IPS-NIHi7 (cell line): ENCODE data around the gene TMEM272.

Experiments used
- DNase-seq: peaks from one replicate; pipeline ENCODE4 v3.0.0; 2012; ENCODE audit warnings: mixed read lengths; ENCODE audit errors: extremely low spot score

The TMEM272 gene

DNA sequence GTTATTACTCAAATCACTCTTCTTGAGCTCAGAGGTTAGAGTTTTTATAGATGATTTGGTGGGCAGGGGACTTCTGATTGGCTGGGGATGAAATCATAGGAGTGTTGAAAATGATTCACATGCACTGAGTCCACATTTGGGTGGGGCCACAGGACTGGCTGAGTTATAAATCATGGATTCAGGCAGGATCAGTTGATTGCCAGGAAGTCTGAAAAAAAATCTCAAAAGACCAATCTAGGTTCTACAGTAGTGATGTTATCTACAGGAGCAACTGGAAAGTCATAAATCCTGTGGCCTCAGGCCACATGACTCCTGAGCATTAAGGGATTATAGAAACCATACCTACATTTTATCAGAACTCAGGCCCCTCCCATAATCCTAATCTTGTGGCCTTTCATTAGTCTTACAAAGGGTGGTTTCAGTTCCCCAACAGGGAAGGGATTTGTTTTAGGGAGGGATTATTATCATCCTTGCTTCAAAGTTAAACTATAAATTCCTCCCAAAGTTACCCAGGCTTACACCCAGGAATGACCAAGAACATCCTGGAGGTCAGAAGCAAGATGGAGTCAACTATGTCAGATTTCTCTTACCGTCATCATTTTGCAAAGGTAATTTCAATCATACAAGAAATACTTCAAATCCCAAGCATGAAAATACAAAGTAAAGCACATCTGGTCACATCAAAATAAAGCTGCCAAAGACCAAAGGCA, 11.2 kb upstream of the TMEM272 start:
- DNase-seq, result no peak

DNA sequence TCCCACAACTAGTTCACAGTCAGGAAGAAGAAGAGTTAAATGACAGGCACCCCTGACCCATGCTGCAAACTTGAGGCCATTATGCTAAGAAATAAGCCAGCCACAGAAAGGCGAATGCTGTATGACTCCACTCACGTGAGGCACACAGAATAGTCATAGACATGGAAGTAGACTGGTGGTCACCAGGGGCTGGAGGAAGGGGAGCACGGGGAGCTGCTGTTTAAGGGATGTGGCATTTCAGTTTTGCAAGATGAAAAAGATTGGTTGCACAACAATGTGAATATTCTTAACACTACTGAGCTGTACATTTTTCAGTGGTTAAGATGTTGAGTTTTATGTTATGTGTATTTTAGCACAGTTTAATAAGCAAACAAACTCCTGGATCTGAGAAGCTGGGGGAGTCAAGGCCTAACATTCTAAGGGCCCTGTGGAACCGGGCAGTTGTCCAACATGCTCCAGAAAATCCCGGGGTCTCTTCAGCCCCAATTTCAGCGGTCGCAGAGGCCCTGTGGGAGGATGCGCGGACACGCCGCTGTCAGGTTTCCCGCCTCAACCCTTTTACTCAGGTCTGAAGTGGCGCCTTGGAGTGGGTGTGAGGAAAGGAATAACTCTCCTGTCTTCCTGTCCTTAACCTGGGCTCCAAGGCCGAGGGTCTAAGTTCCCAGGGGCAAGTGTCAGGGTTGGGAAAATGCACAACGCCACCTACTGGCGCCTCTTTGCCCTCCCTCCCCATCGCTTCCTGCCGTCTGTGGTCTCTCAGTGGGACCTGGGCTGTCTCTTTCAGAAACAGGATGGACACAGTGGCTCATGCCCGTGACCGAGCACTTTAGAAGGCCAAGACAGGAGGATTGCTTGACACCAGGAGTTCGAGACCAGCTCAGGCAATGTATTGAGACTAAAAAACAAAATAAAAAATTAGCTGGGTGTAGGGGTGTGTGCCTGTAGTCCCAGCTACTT, 4.4 kb upstream of the TMEM272 start:
- DNase-seq, result peak; percentile 93

DNA sequence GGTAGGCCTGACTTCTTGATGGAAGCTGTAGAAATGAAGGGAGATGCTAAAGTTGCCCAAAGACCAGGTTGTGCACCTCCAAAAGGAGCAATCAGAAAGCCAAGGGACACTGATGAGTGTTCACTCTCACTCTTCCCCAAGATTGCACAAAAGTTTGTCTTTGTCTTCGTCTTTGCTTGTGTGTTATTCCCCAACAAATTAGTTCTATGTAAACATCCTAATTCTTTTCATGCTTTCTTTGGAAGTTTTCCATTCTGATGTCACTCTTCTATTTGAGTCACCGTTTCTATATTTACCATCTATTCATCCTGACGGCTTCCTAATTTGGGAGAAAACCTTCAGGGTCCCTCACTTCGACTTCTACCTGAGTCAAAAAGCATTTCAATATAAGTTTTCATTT, 3.7 kb upstream of the TMEM272 start:
- no peak for DNase-seq

DNA sequence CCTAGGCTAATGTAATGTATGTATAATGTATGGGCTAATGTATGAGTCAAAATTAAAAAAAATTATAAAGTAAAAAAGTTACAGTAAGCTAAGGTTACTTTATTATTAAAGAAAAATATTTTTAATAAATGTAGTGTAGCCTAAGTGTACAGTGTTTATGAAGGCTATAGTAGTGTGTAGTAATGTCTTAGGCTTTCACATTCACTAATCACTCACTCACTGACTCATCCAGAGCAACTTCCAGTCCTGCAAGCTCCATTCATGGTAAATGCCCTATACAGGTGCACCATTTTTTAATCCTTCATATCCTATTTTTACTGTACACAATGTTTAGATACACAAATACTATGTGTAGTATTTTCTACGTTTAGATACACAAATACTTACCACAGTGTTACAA, 1.8 kb upstream of the TMEM272 start:
- no peak for DNase-seq

DNA sequence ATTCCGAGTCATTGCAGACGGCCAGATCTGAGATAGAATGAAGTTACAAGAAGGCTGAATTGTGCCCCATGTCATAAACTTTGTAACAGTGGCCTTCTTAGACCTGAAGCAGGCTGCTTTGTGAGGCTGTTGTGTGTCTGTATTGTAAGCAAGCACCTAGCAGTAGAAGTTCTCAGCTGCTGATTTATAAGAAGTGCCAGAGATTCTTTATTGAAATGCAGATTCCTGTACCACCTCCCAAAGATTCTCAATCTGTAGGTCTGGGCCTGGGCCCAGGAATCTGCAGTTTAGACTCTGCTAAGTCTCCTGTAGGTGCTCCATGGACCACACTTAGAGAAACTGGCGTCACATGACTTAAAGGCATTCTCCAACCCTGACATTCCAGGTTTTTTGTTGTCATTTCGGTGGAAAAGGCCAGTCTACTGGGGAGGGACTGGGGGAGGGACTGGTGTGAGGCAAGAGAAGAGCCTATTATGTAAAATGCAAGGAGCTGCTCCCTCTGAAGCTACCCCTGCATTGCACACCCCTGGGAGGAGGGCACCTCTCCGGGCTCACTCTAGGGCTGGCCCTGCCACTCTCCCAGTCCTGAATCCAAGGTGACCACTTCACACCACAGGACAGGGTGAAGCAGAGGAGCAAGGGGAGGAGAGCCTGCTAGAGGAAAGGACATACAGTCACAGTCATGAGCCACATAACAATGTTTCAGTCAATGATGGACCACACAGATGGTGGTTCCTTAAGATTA, 769 bp upstream of the TMEM272 start:
- no peak for DNase-seq

DNA sequence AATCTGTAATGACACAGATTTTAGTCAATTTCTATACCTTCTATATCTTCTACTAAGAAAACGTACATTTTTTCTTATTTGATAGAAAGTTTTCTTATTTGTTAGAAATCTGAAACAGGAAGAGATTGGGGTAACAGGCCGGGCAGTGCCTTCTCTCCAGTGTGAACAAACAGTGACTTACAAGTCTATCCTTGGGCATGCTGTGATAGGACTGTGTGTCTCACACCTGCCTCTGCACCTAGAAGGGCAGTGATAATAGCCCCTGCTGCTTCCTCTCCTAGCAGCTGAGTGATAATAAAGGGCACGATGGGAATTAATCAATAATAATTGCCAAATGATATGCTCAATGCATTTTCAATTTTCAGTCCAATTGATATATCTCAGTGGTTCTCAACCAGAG, 1.4 kb downstream of the TMEM272 start:
- no peak for DNase-seq

DNA sequence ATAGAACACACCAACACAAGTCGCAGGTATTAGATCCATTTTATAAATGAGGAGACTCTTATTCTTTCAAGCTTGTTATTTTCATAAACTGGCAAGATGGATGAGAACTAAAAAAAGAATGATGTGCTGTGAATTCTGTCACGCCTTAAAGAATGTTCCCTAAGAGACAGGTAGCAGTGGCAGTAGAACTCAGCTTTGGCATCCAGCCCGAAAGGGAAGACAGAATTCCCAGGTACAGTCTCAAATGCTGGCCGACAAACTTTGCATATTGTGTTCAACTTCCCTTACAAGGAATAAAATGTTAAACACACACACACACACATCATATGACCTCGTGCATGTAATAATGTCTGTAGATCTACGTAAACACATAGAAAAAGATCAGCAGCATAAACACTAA, 3.2 kb downstream of the TMEM272 start:
- no peak for DNase-seq

DNA sequence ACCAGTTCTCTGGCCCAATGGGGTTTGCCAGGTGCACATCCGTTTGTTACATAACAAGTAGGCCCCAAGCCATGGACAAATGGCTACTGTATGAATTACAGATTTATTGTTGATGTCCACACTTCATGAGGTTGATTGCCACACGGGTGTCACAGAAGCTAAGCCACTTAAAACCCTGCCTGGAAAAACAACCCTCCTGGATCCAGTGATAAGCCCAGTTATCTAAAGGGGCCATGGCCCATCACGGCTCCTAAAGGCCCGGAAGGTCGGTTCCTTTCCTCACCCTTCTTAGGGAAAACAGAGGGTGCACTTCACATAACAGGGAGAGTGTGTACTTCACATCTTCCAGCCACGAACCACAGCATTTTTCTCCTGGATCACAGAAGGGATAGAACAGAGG, 4.1 kb downstream of the TMEM272 start:
- DNase-seq, result no peak

DNA sequence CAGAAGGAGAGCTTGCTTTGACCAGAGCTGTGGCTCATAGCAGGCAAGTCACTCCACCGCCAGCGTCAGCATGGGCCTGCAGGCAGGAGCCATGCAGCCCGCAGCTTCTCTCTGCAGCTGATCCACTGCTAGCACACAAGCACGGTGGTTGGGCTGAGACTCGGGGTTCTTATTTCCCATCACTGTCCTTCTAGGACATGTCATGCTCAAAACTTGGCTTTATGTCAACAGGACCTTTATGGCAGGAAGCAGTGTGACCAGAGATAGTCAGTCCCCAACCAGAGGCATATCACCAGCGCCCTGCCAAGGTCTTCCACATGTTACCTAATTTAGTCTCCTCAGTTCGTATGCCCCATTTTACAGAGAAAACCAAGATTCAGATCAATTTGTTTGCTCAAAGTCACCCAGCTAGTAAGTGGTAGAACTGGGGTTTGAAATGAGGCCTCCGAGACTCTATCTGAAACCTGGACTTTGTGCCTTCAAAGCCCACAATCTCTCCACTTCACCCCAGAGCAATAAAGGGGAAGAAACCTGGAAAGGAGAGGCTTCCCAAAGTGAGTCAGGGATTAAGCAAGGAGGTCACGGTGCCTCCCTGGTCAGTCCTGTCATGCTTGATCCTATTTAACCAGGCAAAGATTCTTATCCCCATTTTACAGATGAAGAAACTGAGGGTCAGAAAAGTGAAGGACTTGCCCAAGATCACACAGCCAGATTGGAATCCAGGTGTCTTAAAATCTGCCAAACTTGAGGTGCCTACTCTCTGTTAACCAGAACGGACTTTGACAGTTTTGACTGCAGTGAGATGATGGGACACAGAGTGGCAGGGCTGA, 5.1 kb downstream of the TMEM272 start:
- no peak for DNase-seq

DNA sequence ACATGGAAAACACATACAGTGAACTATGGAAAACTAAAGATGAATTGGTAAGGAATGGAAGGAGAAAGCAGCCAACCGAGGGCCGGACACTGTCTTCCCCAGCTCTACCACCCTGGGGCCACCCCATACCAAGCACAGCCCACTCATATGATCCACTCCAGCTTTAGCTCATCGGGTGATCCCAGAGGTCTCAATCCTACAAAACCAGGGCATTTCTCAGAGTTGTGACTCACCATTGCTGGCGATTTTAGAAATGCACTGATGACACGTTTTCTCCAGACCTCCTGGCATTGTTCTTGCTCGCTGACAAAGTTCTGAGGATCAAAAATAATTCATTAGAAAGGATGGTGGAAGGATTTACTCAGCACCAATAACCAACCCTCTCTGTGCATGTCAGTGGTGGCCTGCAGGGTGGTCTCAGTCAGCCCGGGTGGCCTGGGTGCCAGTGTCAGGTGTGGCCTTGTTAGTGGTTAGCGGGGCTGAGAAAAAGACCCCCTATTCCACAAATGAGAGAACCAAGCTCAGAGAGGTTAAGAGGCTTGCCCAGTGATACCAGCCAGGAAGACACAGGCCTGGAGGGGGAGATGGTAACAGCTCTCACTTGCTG, 6.6 kb downstream of the TMEM272 start:
- DNase-seq, result no peak

DNA sequence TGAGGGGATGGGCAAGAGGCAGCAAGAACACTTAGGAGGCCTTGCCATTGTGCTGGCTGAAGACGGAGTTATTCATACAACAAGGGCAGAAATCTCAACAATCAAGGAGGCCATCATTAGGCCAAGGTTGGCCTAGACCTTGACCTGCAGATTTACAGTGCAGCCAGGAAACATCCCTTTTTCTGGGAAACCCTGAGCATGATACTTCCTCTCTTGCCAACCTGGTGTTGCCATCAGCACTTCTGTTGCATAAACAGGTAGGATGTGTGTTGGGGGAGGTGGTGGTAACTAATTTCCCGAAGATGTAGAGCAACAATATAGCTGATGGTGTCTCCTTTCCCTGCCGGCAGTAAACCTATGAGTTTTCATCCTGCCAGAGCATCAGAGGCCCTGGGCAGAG, 8.0 kb downstream of the TMEM272 start:
- DNase-seq, result no peak

DNA sequence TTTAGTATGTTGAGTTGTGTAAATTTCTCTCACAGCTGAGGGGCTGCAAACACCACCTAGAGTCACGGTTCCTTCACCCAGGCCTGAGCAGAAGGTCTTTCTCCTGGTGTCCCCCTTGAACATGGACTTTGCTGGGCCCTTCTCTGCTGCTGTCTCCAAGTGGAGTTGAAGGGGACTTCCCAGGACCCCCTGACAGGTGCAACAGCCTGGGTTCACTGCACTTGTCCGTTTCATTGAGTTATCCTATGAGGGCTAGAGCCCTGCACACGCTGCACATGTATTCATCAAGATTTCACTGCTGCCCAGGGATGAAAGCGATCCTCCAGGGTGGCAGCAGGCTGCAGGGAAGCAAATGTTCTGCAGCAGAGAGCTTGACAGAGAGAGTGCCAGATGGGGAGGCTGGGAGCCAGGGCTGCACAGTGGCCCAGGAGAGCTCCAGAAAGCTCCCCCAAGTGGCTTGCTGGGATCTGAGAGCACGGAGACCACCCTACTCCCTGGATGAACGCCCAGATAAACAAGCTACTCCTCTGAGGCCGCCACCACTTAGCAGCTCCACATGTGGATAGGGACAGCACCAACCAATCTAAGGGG, 10.3 kb downstream of the TMEM272 start:
- no peak for DNase-seq

DNA sequence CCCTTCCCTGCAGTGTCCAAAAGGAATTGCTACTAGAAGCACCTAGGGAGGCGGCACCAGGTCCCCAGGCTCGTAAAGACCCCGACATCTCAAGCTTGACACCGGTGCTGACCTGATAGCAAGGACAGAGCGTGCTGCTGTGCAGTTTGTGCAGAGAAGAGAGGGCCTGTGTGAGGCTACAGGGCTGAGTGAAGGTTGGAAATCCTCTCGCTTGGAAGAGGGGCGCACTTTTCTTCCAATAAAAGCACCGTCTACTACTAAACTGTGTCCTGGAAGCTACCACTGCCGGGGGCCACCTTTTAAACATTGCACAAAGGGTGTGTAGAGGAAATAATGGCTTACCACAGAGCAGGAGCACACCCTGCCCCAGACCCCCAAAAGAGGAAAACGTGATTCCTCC, 11.0 kb downstream of the TMEM272 start:
- DNase-seq, result no peak

DNA sequence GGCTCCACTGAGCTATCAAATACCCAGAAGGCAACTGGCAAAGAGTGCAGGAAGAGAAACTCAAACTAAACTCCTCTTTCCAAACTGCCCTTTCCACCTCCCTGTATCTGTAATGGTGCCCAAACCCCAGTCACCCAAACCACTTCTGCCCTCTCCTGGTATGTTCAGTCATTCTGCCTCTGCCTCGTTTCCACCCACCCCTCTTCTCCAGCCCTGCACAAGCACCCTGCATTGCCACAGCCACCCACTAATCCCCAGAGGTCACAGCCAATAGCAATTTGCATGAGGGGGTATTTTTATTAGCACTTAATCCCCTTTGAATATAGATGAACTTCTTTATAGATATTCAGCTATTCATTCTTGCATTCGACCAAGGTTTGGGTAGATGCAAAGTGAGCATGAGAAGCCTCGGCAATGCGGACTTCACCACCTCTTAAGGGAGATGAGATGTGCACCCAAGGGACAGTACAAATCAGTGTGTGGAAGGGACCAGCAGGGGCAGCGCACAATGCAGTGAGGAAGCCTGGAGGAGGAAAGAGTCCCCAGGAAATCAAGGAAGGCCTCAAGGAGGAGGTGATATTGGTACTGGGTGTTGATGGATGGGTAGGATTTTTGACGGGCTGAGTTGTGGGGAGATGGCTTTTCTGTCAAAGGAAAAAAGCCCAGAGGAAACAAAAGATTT, 12.4 kb downstream of the TMEM272 start:
- peak; percentile 67 for DNase-seq

DNA sequence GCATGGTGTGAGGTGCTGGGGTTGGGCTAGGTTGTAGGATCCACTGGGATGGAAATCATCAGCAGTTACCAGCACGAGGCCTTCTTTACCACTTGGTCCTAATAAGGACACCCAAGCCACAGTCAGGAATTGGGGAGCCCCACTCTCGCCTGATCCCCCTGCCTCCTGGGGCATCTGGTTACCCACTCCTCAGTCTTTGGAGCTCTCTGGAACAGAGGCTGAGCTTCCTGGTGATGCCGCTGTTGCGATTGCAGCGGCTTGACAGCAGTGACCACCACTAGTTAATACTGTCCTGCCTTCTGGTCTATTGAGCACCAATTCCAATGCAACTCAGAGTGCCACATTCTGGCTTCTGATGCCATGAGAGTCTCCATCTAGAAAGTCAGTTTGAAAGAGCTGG, 13.5 kb downstream of the TMEM272 start:
- no peak for DNase-seq

DNA sequence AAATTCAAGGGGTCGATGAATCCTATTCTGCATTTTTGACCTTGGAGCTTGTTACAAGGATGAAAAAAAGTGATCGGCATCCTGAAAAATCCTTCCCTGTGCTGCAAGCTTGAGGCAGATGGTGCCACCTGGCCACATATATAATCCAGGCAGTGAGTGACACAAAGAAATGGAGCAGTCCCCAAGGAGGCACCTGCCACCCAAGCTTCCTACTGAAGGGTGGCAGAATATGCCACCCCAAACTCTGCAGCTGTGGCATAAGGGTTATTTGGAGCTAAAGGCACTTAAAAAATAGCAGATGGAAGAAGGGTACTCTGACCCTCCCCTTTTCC, 15.4 kb downstream of the TMEM272 start:
- DNase-seq, result no peak

DNA sequence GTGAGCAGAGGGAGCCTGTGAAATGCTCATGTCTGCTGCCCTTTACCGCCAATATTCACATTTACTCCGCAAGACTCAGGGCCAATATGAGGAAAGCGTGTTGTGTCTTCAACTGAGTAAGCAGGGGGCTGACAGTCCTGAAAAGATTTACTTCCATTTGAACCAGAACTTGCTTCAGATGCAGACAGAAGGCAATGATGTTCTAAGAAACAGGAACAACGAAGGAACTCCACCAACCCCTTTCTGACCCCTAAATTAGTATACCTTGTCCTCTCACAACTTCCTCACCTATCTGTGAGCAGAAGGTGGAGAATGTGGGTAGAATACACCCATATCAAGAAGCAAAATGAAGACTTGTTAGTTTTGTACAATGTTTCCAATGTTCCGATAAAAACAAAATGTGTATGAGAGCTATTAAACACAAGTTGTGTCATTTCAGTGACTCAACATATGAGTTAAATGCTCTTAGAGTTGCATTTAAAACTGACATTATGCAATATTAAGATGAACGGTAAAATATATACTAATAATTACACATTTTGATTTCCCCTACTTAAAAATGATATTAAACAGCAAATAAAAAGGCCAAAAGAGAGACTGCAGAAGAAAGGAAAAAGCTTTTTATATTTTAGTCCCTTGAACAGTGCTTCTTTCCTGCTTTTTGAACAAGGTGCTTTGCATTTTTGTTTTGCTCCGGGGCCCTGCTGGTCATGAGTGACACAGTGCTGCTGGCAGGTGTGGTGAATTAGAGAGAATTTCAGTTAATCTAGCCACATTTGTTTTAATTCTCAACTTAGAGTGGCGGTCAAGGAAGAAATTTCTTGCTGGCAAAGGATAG, 16.0 kb downstream of the TMEM272 start:
- no peak for DNase-seq

DNA sequence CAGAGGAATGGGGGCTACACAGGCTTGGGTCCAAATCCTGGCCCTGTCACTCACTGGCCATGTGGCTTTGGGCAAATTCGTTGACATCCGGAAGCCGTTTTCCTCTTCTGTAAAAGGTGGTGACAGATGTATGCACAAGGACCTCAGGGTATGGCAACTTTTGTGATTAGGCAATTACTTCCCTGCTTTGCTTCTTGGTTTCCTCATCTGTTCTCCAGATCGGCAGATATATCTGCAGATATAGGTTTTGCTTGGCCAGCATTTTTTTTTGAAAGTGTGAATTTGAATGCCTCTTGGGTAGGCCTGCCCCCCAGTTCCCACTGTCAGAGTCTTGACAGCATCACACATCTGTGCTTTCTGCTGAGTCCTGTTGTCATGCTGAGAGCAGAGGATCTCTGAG, 17.7 kb downstream of the TMEM272 start:
- no peak for DNase-seq

DNA sequence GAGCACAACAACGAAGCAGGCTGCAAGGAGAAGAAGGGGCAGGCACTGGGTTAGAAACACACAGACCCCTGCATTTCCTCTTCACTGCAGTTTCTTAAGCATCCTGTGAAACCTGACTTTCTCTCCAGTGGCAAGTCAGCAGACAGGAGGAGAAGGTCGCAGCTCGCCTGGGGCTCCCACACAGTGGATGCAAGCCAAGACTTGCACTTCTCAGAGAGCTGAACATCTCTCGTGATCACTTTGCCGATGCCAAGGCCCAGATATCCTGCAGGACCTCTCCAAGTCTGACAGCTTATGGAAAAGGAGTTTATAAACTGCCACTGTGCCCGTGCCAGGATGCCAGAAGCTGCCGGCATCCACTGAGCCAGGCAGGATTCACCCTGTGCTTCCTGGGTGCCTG, 18.4 kb downstream of the TMEM272 start:
- no peak for DNase-seq
